HG02798 (cell line): ENCODE results near the gene ITPA.
A peak's percentile ranks its signal among the peaks of the same experiment; 100 is the strongest.

ENCODE experiments used
- ATAC-seq: cut with Tn5 transposase; IDR thresholded peaks from one replicate; pipeline ENCODE4 v1.9.1; 2021; ENCODE audit warnings: mild to moderate bottlenecking; ENCODE audit not compliant: unreplicated experiment, poor library complexity

Gene ITPA

GRCh38 chr20:3209257-3209945 is at the start of gene ITPA:
Gene ITPA (plus strand): TSS chr20:3209498. CDS start chr20:3209552, 54 bp downstream.
- ATAC-seq: peak; percentile 51

GRCh38 chr20:3160418-3160817 is 48.9 kb upstream of the ITPA start:
- ATAC-seq: no peak

- no peak for ATAC-seq
Observed at GRCh38 chr20:3161316-3162079, 47.8 kb upstream of the ITPA start.

GRCh38 chr20:3162080-3162611 is 47.2 kb upstream of the ITPA start:
- ATAC-seq: no peak

GRCh38 chr20:3163099-3164042 is 45.9 kb upstream of the ITPA start:
- no peak for ATAC-seq

GRCh38 chr20:3164043-3164762 is 45.1 kb upstream of the ITPA start:
- no peak for ATAC-seq

- no peak for ATAC-seq
Observed at GRCh38 chr20:3164763-3165410, 44.4 kb upstream of the ITPA start.

GRCh38 chr20:3165473-3166337 is 43.6 kb upstream of the ITPA start:
- no peak for ATAC-seq

- ATAC-seq: no peak
Observed at GRCh38 chr20:3166338-3166912, 42.9 kb upstream of the ITPA start.

- no peak for ATAC-seq
Observed at GRCh38 chr20:3166913-3167342, 42.4 kb upstream of the ITPA start.

- ATAC-seq: no peak
Observed at GRCh38 chr20:3167738-3168078, 41.6 kb upstream of the ITPA start.

GRCh38 chr20:3168079-3168828 is 41.0 kb upstream of the ITPA start:
- no peak for ATAC-seq

GRCh38 chr20:3168829-3169590 is 40.3 kb upstream of the ITPA start:
- ATAC-seq: no peak

GRCh38 chr20:3171391-3172125 is 37.7 kb upstream of the ITPA start:
- no peak for ATAC-seq

GRCh38 chr20:3172126-3172932 is 37.0 kb upstream of the ITPA start:
- ATAC-seq: no peak
